Trophoblast cell (in vitro differentiated cells and primary cell): ENCODE data around the gene COTL1.

Experiments used
- DNase-seq, 2 donors: peaks; one replicate each; pipeline ENCODE4 v3.0.0-alpha.2; 2016
- H2AFZ ChIP-seq: 2 replicates; pipeline ENCODE4 v1.6.1; 2013; ENCODE audit warnings: low read length, moderate library complexity, mild to moderate bottlenecking; ENCODE audit not compliant: insufficient read depth, poor library complexity
- H2AK5ac ChIP-seq: 2 replicates; pipeline ENCODE4 v1.6.1; 2013; ENCODE audit warnings: mild to moderate bottlenecking, low read length
- H2BK120ac ChIP-seq: 2 replicates; pipeline ENCODE4 v1.6.1; 2013; ENCODE audit warnings: low read length, mild to moderate bottlenecking, moderate library complexity; ENCODE audit not compliant: insufficient read depth, poor library complexity
- H2BK12ac ChIP-seq: 2 replicates; pipeline ENCODE4 v1.6.1; 2013; ENCODE audit warnings: mild to moderate bottlenecking, low read length, moderate library complexity
- H2BK5ac ChIP-seq: 2 replicates; pipeline ENCODE4 v1.6.1; 2013; ENCODE audit warnings: low read length, low read depth, moderate library complexity, mild to moderate bottlenecking; ENCODE audit not compliant: poor library complexity
- H3K14ac ChIP-seq: 2 replicates; pipeline ENCODE4 v1.6.1; 2013; ENCODE audit warnings: mild to moderate bottlenecking, low read length
- H3K18ac ChIP-seq: 2 replicates; pipeline ENCODE4 v1.6.1; 2013; ENCODE audit warnings: mild to moderate bottlenecking, low read length
- H3K23ac ChIP-seq: 2 replicates; pipeline ENCODE4 v1.6.1; 2013; ENCODE audit warnings: low read length
- H3K27ac ChIP-seq: 2 replicates; pipeline ENCODE4 v1.5.1; 2013; ENCODE audit warnings: low read depth, mild to moderate bottlenecking, inconsistent platforms, low read length, moderate library complexity
- H3K27me3 ChIP-seq: 2 replicates; pipeline ENCODE4 v1.6.1; 2013; ENCODE audit warnings: inconsistent platforms, mild to moderate bottlenecking, low read length, moderate library complexity; ENCODE audit not compliant: insufficient read depth
- H3K36me3 ChIP-seq, 2 experiments: 1 replicate in 1 of 2; 2 replicates in 1 of 2; pipeline ENCODE4 v1.6.1; 2013; ENCODE audit warnings: low read length in 2 of 2, mild to moderate bottlenecking in 2 of 2, moderate library complexity in 1 of 2; ENCODE audit not compliant: insufficient read depth in 2 of 2, control insufficient read depth in 1 of 2
- H3K4ac ChIP-seq: 2 replicates; pipeline ENCODE4 v1.6.1; 2013; ENCODE audit warnings: low read depth, mild to moderate bottlenecking, low read length, moderate library complexity
- H3K4me1 ChIP-seq, 2 experiments: 1 replicate in 1 of 2; 2 replicates in 1 of 2; pipeline ENCODE4 v1.6.1; 2013; ENCODE audit warnings: low read length in 2 of 2, mild to moderate bottlenecking in 2 of 2, moderate library complexity in 1 of 2; ENCODE audit not compliant: insufficient read depth in 2 of 2, control insufficient read depth in 1 of 2
- H3K4me2 ChIP-seq: 2 replicates; pipeline ENCODE4 v1.6.1; 2013; ENCODE audit warnings: inconsistent platforms, mild to moderate bottlenecking, low read length, moderate library complexity
- H3K4me3 ChIP-seq: 2 replicates; pipeline ENCODE4 v1.5.1; 2013; ENCODE audit warnings: mild to moderate bottlenecking, low read depth, low read length, inconsistent platforms
- H3K79me1 ChIP-seq: one replicate; pipeline ENCODE4 v1.6.1; 2013; ENCODE audit warnings: low read length
- H3K79me2 ChIP-seq: 2 replicates; pipeline ENCODE4 v1.6.1; 2013; ENCODE audit warnings: low read length, mild to moderate bottlenecking; ENCODE audit not compliant: control insufficient read depth, insufficient read depth, poor library complexity
- H3K9ac ChIP-seq: 2 replicates; pipeline ENCODE4 v1.6.1; 2013; ENCODE audit warnings: mild to moderate bottlenecking, low read length
- H3K9me3 ChIP-seq: 2 replicates; pipeline ENCODE4 v1.6.1; 2013; ENCODE audit warnings: low read depth, mild to moderate bottlenecking, control low read depth, inconsistent platforms, low read length; ENCODE audit not compliant: insufficient read depth
- H4K12ac ChIP-seq: 2 replicates; pipeline ENCODE4 v1.6.1; 2013; ENCODE audit warnings: low read depth, mild to moderate bottlenecking, low read length, moderate library complexity
- H4K8ac ChIP-seq: 2 replicates; pipeline ENCODE4 v1.6.1; 2013; ENCODE audit warnings: low read depth, mild to moderate bottlenecking, low read length, moderate library complexity
- H4K91ac ChIP-seq: one replicate; pipeline ENCODE4 v1.6.1; 2013; ENCODE audit warnings: low read depth, mild to moderate bottlenecking, low read length, moderate library complexity
- WGBS: extraction: QIAGEN DNeasy Blood & Tissue Kit; methylation state at CpG from one replicate; pipeline ENCODE4 v1.1.7; 2013; ENCODE audit warnings: missing lambda C conversion rate; ENCODE audit not compliant: insufficient read length, insufficient coverage; ENCODE audit errors: extremely low coverage; 5-methylcytosine and 5-hydroxymethylcytosine counted together

Gene COTL1

DNA sequence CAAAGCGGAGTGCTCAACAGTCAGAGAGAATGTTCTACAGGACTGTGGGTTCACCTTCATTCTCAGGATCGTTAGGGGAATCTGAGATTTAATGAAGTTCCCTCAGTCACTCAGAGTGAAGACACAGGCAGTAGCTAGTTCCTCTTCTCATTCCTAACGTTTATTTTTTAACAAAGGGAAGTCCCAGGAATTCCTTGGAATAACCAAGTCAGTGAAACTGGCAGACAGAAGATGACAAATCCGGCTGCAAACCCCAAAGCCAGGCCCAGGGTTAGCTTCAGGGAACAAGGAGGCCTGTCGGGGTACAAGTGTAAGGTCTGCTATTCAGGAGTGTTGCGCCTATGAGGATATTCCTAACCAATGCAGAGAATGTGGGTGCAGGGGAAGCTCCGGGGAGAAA is 42.0 kb downstream of the COTL1 start:
- no peak overlapping the region for H3K9ac ChIP-seq
- H4K8ac ChIP-seq = no peak overlapping the region
- H3K79me2 ChIP-seq = no peaks in the 10 kb centered on the region
- H3K14ac ChIP-seq = no peak overlapping the region
- no peak overlapping the region for H2AFZ ChIP-seq
- H3K27me3 ChIP-seq = no peaks in the 10 kb centered on the region
- peaks cover 0 to 2% of the 10 kb centered on the region in 2 experiments for H3K4me1 ChIP-seq
- no peak overlapping the region for H3K23ac ChIP-seq
- peaks cover 15% of the 10 kb centered on the region for H3K9me3 ChIP-seq
- DNase-seq = no peak
- no CpG with 5 or more reads among the region's 7 CpGs for WGBS
- no peak overlapping the region for H3K18ac ChIP-seq
- H3K79me1 ChIP-seq = no peaks in the 10 kb centered on the region
- H3K36me3 ChIP-seq = peaks cover 3 to 18% of the 10 kb centered on the region in 2 experiments
- H3K4me3 ChIP-seq = no peak overlapping the region
- no peak overlapping the region for H2BK12ac ChIP-seq
- no peak overlapping the region for H3K27ac ChIP-seq
- H4K12ac ChIP-seq = no peak overlapping the region
- no peak overlapping the region for H3K4me2 ChIP-seq
- no peak overlapping the region for H2BK120ac ChIP-seq
- no peak overlapping the region for H4K91ac ChIP-seq
- H2AK5ac ChIP-seq = no peak overlapping the region
- no peak overlapping the region for H3K4ac ChIP-seq
- no peak overlapping the region for H2BK5ac ChIP-seq

DNA sequence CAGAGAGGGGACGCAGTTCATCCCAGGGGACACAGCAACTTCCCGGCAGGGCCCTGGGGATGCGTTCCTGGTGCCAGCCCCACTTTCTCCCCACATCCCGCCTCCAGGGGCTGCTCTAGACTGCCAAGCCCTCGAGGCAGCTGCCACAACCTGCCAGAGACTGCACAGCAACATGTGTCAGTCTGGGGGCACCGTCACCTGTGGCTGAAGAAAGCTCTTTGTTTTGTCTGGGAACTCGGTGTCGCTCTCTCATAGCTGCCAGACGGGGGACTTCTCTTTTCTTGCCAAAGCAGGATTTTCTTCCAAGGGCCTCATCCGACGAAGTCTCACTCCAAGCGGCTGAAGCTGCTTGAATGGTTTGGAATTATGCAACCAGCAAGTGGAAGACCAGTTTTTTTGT is 43.7 kb downstream of the COTL1 start:
- Histone ChIP-seq H2AFZ (no peak overlapping the region), H3K9ac (no peak overlapping the region), H3K4me2 (no peak overlapping the region), H3K27me3 (no peaks in the 10 kb centered on the region), H3K14ac (no peak overlapping the region), H3K27ac (no peak overlapping the region), H2BK12ac (no peak overlapping the region), H4K8ac (no peak overlapping the region), H3K4me3 (no peak overlapping the region), H3K9me3 (peaks cover 15% of the 10 kb centered on the region), H3K18ac (peak overlapping the region; percentile 64), H2AK5ac (no peak overlapping the region), H2BK120ac (no peak overlapping the region), H3K4me1 (peaks cover 0 to 2% of the 10 kb centered on the region in 2 experiments), H3K23ac (no peak overlapping the region), H2BK5ac (no peak overlapping the region), H4K91ac (no peak overlapping the region), H3K36me3 (peaks cover 3 to 12% of the 10 kb centered on the region in 2 experiments), H4K12ac (no peak overlapping the region), H3K79me1 (no peaks in the 10 kb centered on the region), H3K4ac (no peak overlapping the region), H3K79me2 (no peaks in the 10 kb centered on the region)
- no CpG with 5 or more reads among the region's 12 CpGs for WGBS
- DNase-seq = peak in 1 of 2 donors; percentile 32

DNA sequence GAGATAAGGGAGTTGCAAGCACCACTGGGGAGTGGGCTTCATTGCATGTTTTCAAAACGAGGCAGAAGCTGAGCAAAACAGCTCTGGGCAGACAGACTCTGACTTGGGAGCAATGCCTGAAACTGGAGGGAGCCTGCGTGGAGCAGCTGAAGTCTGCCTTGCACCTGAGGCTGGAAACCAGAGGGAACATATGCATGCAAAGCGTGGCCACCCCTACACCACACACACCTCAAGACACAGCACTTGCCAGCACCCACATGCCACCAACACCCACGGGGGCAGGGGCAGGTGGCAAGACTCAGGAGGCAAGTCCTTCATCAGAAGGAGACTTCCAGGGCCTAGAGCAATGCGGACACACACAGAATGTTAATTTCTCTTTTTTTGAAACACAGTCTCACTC is 45.8 kb downstream of the COTL1 start:
- no CpG with 5 or more reads among the region's 5 CpGs for WGBS

DNA sequence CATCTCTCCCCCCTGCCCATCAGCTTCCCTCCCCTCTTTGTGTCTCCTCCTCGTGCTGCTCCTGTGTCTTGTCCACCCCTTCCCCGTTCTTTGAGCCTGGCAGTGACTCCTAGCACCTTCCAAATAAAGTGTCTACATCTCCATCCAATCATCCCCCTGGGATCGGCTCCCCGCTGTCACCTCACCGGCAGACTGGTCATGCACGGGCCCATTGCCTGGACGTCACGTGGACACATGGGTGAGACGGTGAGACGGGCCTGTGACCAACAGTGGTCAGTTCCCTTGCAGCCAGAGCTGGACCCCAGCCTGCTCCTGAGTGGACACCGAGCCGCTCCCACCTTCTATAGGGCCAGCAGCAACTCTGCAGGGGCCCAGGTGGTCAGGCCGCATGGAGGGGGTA is 46.4 kb downstream of the COTL1 start:
- H2AFZ ChIP-seq = no peak overlapping the region
- H4K8ac ChIP-seq = no peak overlapping the region
- H3K79me2 ChIP-seq = no peaks in the 10 kb centered on the region
- H3K4me1 ChIP-seq = peaks cover 6 to 12% of the 10 kb centered on the region in 2 experiments
- no peak overlapping the region for H3K14ac ChIP-seq
- H3K4me3 ChIP-seq = no peak overlapping the region
- H3K4me2 ChIP-seq = no peak overlapping the region
- H2BK12ac ChIP-seq = no peak overlapping the region
- H3K9ac ChIP-seq = no peak overlapping the region
- peaks cover 8% of the 10 kb centered on the region for H3K9me3 ChIP-seq
- H4K91ac ChIP-seq = no peak overlapping the region
- no peak overlapping the region for H3K23ac ChIP-seq
- peaks cover 6% of the 10 kb centered on the region for H3K79me1 ChIP-seq
- DNase-seq = no peak
- no peak overlapping the region for H2BK5ac ChIP-seq
- no peak overlapping the region for H3K27ac ChIP-seq
- no peak overlapping the region for H4K12ac ChIP-seq
- no CpG with 5 or more reads among the region's 13 CpGs for WGBS
- H3K27me3 ChIP-seq = no peaks in the 10 kb centered on the region
- H2AK5ac ChIP-seq = no peak overlapping the region
- no peak overlapping the region for H3K4ac ChIP-seq
- no peak overlapping the region for H3K18ac ChIP-seq
- H3K36me3 ChIP-seq = peaks cover 5 to 10% of the 10 kb centered on the region in 2 experiments
- no peak overlapping the region for H2BK120ac ChIP-seq

More for the DNA sequence above, 45.8 kb downstream of the COTL1 start:
- H4K12ac ChIP-seq = no peak overlapping the region
- H3K27ac ChIP-seq = no peak overlapping the region
- no peak overlapping the region for H4K8ac ChIP-seq
- H3K9ac ChIP-seq = no peak overlapping the region
- no peak overlapping the region for H3K14ac ChIP-seq
- no peaks in the 10 kb centered on the region for H3K79me2 ChIP-seq
- DNase-seq = no peak
- H3K18ac ChIP-seq = no peak overlapping the region
- no peak overlapping the region for H3K23ac ChIP-seq
- no peak overlapping the region for H2AFZ ChIP-seq
- H4K91ac ChIP-seq = no peak overlapping the region
- H3K4me1 ChIP-seq = peaks cover 6 to 12% of the 10 kb centered on the region in 2 experiments
- no peak overlapping the region for H2BK12ac ChIP-seq
- H2BK5ac ChIP-seq = no peak overlapping the region
- no peak overlapping the region for H2BK120ac ChIP-seq
- peaks cover 8% of the 10 kb centered on the region for H3K9me3 ChIP-seq
- H3K4ac ChIP-seq = no peak overlapping the region
- peaks cover 3 to 6% of the 10 kb centered on the region in 2 experiments for H3K36me3 ChIP-seq
- no peak overlapping the region for H3K4me2 ChIP-seq
- no peak overlapping the region for H2AK5ac ChIP-seq
- H3K4me3 ChIP-seq = no peak overlapping the region
- H3K27me3 ChIP-seq = no peaks in the 10 kb centered on the region
- peaks cover 6% of the 10 kb centered on the region for H3K79me1 ChIP-seq
